HG03432 (cell line): ENCODE data around the gene NARS2.
A peak's percentile ranks its signal among the peaks of the same experiment; 100 is the strongest.
"Not testable (repeated sequence)": the region's sequence is repeated elsewhere in the genome, so short reads cannot be mapped to it uniquely, and the experiment has no call there.

Experiments
- ATAC-seq: cut with Tn5 transposase; IDR thresholded peaks from one replicate; pipeline ENCODE4 v1.9.1; 2021; ENCODE audit warnings: mild to moderate bottlenecking, moderate library complexity; ENCODE audit not compliant: unreplicated experiment

Gene NARS2, protein sequence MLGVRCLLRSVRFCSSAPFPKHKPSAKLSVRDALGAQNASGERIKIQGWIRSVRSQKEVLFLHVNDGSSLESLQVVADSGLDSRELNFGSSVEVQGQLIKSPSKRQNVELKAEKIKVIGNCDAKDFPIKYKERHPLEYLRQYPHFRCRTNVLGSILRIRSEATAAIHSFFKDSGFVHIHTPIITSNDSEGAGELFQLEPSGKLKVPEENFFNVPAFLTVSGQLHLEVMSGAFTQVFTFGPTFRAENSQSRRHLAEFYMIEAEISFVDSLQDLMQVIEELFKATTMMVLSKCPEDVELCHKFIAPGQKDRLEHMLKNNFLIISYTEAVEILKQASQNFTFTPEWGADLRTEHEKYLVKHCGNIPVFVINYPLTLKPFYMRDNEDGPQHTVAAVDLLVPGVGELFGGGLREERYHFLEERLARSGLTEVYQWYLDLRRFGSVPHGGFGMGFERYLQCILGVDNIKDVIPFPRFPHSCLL

DNA sequence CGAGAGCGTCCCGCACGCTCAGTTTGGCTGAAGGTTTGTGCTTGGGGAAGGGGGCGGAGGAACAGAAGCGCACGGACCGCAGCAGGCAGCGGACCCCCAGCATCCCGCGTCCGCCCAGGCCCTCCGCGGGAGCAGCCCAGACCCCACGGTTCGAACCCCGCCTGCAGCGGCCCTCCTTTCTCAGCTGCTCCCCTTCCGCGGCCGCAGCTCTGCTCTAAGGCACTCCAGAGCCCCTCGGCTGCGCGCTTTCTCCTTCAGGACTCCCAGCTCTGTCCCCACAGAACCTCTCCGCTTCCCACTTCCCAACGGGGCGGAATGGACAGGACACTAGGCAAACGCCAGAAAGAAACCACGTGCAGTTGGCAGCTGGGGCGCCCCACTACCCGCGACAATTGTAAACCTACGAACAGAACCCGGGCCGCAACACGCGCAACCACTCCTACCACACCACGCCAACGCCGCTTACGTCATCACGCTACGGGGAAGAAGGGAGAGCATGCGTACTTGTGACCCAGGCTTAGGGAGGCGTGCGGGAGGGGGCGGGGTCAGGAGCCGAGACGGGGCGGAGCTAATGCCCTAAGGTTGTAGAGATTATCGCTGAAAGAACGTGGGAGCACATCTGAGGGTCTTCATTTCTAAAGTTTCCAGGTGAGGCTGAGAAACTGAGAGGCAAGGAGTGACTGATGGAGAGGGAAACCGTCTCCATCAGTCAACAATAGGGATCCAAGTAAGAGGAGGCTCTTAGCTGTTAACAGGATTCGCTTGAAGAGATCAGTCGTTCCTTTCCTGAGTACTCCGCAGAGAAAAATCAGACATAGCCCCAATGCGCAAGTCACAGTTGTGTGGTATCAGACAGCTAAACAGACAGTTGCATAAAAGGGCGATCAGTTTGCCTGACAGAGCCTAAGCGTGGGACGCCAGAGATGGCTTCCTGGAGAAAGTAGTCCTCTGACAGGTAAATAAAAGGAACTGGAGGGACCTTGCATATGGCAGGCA, at the start of gene NARS2:
NARS2 (minus strand) TSS at position 479 of the 996 bp plus-strand sequence; CDS start at position 103, 376 bp downstream.
- peak; percentile 97 for ATAC-seq

DNA sequence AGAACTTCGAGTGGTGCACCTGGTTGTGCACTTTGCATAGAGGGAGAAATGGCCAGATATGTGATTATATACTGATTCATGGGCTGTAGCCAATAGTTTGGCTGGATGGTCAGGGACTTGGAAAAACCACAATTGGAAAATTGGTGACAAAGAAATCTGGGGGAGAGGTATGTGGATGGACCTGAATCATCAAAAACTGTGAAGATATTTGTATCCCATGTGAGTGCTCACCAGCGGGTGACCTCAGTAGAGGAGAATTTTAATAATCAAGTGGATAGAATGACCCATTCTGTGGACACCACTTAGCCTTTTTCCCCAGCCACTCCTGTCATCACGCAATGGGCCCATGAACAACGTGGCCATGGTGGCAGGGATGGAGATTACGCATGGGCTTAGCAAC, 48.0 kb upstream of the NARS2 start:
- ATAC-seq, result no peak

DNA sequence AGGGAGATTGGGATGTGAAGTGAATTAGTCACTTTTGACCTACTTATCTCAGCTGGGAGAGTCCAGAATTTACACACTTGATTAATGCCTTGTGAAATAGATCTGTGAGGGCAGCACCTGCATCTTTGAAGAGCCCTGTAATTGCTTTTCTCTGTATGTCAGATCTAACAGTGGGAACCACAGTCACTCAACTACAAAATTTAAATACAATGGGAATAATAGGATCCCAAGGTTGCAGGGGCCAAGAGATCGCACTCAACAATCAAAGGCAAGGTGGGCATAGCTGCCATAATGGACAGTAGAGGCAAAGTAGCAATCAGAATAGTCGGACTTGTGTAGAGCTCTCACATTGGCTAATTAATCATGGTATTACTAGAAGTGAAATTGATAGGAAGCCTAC, 45.5 kb upstream of the NARS2 start:
- no peak for ATAC-seq

DNA sequence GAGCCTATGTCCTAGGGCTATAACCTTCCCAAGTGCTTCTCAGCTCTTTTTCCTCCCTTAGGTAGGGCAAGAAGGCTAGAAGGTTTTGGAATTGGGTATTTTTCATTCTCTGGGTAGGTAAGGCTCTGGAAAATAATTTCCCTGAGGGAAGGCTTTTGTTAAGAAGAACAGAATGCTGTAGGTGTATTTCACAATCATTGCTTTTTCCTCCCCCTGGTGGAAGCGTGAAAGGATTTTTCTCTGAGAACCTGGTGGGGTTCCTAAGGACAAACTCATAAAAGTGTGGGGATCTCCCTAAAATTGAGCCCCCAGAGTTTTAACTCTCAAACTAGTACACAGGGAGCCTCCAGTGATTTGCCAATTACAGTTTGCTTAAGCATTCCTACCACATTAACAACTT, 41.1 kb upstream of the NARS2 start:
- ATAC-seq, result no peak

DNA sequence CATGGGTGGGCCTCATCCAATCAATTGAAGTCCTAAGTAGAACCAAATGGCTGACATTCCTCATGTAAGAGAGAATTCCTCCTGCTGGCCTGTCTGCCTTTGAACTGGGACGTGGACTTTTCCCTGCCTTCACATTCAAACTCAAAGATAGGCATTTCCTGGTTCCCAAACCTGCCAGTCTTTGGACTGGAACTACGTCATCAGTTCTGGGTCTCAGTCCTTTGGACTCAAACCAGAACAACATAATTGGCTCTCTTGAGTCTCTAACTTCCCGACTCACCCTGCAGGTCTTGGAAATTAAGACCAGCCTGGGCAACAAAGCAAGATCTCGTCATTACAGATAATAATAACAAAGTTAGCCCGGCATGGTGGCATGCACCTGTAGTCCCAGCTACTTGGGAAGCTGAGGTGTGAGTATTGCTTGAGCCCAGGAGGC, 38.7 kb upstream of the NARS2 start:
- ATAC-seq, result no peak

DNA sequence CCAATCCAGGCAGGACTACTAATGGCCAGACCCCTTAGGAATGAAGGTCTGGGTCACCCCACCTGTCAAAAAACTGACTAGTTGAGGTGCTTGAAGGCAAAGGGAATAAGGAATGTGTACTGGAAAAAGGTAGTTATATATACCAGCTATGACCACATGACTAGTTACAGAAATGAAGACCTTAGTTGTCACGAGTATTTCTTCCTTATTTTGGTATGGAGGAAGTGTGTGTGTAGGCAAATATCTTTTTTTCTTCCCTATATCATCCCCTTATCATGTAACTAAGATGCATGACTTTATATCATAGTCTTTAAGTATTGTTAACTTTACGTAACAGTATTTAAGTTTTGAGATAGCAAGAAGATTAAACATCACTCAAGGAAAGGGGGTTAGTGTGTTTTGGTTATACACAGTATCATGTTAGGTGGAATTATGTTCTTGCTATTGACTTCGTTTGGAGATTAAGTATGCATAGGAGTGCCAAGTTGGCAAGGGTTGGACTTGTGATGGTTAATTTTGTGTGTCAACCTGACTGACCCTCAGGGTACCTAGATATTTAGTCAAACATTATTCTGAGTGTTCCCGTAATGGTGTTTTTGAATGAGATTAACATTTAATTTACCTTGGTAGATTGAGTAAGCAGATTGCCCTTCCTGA, 38.2 kb upstream of the NARS2 start:
- ATAC-seq, result no peak

DNA sequence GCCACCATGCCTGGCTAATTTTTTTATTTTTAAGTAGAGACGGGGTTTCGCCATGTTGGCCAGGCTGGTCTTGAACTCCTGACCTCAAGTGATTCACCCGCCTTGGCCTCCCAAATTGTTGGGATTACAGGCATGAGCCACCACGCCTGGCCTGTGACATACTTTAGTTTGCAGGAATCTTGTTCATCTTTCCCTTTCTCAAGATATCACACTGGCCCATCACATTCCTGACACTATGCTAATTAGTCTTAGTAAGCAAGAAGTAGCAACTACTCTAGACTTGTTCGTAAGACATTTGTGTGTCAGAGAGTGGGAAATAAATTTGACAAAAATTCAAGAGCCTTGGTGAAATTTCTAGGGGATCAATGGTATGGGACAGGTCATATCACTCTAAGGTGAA, 34.7 kb upstream of the NARS2 start:
- not testable (repeated sequence) for ATAC-seq

DNA sequence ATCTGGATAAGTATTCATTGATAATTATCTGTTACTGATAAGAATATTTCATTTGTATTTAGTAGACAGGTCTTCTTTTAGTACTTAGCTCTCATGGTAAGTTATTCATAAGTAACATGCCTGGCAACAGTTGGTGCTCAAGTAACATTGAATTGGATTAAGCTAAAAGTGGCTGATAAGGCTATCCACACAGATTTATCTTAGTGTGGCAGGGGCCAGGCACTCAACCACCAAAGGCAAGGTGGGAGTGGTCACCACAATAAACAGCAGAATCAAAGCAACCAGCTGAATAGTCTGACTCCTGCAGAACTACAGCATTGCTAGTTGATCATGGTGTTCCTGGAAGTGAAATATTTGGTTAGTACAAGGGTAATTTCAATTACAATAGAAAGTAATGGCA, 33.0 kb upstream of the NARS2 start:
- no peak for ATAC-seq

DNA sequence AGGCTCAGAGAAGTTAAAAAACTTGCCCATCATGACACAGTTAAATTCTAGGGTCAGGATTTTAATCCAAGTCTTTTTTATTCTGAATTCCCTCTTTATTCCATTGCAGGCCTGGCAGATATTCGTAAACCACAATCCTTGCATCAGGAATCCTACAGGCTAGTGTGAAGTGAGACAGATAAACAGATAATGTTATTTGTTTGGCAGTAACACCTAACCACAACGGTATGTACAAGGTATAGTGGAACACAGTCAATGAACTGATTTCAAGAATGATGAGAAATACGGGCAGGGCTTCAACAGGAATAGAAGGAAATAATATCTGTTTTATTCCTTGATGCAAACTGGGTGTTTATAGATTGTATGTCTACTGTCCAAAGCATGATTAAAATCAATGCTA, 32.0 kb upstream of the NARS2 start:
- ATAC-seq, result no peak

DNA sequence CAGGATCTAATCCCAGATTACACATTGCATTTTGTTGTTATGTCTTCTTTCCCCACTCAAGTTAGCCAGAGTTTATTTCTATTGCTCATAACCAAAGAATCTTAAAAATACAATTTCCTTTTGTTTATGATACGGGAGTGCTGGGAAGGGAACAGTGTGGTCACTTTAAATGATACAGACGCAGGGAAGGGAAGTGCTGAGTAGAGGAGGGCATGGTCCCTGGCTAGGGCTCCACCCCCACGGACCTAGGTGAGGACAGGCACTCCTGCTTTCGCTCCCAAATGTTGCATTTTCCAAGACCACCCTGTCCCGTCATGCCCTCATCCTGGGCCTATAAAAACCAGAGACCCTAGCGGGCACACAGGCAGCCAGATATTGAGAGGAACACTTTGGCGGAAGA, 30.6 kb upstream of the NARS2 start:
- ATAC-seq, result no peak

DNA sequence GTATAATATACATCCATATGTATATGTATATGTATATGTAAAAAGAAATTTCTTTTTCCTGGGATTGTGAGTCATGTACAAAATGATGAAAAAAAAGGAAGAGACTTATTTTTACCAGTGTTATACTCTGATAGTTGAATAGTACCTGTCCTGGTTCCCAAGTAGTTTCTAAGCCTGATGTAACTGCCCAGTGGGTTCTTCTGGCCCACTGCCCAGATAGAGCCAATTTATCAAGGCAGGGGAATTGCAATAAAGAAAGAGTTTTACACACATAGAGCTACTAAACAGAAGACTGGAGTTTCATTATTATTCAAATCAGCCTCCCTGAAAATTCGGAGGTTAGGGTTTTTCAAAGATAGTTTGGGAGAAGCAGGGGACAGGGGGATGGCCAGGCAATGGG, 29.1 kb upstream of the NARS2 start:
- no peak for ATAC-seq

DNA sequence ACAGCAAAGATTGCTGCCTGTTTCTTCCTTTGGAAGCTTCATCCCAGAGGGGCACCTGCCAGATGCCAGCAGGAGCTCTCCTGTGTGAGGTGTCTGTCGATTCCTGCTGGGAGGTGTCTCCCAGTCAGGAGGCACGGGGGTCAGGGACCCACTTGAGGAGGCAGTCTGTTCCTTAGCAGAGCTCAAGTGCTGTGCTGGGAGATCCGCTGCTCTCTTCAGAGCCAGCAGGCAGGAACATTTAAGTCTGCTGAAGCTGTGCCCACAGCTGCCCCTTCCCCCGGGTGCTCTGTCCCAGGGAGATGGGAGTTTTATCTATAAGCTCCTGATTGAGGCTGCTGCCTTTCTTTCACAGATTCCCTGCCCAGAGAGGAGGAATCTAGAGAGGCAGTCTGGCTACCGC, 28.1 kb upstream of the NARS2 start:
- ATAC-seq, result not testable (repeated sequence)

DNA sequence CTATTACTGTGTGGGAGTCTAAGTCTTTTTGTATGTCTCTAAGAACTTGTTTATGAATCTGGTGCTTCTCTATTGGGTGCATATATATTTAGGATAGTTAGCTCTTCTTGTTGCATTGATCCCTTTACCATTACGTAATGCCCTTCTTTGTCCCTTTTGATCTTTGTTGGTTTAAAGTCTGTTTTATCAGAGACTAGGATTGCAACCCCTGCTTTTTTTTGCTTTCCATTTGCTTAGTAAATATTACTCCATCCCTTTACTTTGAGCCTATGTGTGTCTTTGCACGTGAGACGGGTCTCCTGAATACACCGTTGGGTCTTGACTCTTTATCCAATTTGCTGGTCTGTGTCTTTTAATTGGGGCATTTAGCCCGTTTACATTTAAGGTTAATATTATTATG, 26.4 kb upstream of the NARS2 start:
- not testable (repeated sequence) for ATAC-seq

DNA sequence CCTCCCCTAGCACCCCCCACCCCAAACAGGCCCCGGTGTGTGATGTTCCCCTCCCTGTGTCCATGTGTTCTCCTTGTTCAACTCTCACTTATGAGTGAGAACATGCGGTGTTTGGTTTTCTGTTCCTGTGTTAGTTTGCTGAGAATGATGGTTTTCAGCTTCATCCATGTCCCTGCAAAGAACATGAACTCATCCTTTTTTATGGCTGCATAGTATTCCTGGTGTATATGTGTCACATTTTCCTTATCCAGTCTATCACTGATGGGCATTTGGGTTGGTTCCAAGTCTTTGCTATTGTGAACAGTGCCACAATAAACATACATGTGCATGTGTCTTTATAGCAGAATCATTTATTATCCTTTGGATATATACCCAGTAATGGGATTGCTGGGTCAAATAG, 22.9 kb upstream of the NARS2 start:
- ATAC-seq, result not testable (repeated sequence)

DNA sequence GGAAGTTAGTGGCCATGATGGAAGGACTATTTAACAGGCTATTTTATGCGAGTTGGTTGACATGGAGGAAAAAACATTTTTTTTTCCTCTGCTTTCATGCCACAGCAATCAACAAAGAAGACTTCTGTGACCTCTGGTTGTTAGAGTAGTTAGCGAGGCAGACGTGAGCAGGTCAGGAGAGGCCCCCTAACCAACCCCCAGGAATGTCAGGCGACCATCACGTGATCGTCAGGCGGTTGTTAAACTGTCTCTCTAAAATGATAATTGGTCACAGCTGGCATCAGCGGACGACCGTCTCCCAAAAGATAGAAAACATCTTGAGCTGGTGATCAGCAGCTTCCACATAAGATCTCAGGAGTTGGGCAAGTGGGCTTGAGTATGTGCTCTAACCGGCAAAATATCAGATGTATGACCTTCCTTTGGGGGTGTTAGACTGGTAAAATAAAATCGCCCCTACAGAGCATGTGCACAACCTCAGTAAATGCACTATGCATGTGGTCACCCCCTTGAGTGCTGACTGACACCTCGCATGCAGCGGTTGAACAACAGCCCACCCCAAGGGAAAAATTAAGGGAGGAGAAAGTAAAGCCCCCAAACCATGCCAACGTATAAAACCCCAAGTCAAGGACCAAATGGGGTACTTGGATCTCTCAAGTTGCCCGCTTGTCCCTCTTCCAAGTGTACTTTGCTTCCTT, 20.9 kb upstream of the NARS2 start:
- no peak for ATAC-seq

DNA sequence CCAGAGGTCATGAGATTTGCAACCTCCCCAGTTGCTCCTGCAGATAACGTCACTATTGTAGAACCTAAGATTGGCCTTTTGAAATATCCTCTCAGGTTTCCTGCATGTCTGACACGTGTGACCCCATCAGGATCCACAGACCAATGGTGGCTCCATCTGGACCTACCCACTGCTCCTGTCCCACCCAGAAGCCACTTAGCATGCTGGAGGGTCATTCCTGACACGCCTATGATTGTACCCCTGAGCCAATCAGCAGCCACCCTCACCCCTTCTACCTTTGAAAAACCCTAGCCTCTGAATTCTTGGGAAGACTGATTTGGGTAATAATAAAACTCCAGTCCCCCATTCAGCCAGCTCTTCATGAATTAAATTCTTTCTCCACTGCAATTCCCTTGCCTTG, 20.1 kb upstream of the NARS2 start:
- ATAC-seq, result no peak

DNA sequence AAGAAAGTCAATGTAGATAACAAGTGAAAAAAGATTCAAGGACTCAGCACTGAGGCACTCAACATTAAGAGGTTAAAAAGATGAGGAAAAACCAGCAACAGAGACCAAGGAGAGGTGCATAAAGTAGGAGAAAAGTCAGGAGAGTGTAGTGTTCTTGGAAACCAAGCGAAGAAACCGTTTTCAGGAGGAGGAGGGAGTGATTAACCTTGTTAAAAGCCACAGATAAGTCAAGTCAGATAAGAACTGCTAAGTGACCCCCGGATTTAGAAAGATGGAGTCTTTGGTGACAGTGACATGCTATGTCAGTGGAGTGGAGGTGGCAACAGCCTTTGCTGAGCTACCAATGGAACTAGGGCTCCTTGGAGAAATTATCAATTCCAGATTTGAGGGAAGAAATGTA, 13.9 kb upstream of the NARS2 start:
- ATAC-seq, result no peak

DNA sequence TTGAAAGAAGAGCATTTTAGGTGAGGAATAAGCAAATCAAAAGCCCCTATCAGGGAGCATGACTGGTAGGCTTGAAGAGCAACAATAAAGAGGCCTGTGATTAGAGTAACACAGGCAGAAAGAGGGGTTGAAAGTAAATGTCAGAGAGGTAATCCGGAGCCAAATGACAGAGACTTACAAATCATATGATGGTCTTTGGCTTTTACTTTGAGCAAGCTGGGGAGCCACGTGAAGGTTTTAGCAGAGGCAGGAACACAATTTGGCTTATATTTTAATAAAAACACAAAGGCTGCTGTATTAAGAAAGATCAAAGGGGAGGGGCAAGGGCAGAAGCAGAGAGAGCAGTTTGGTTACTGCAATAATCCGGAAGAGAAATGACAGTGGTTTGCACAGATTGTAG, 12.8 kb upstream of the NARS2 start:
- no peak for ATAC-seq

DNA sequence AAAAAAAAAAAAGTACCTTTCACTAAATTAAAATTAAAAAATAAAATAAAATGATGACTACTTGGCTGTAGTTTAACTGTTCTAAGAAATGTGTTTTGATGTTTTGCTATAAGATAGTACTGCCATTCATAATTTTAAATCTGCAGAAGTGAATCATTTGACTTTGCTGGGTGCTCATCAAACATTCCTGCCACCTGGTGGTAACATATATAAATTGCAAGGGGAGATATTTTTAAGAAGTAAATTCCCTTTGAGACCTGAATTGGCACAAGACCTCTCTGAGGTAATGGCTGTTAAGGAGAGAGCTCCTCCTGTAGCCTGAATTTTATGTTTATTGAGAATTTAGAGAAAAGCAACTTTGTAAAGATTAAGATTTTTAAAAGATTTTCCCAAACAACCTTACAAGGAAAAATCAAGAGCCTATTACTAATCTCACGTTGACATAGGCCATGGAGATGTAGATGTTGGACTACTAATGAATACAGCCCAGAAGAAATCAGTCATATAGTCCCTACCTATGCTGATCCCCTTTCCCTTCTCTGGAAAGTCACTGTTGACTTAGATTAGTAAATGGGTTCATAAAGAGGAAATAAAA, 11.9 kb upstream of the NARS2 start:
- ATAC-seq, result no peak

DNA sequence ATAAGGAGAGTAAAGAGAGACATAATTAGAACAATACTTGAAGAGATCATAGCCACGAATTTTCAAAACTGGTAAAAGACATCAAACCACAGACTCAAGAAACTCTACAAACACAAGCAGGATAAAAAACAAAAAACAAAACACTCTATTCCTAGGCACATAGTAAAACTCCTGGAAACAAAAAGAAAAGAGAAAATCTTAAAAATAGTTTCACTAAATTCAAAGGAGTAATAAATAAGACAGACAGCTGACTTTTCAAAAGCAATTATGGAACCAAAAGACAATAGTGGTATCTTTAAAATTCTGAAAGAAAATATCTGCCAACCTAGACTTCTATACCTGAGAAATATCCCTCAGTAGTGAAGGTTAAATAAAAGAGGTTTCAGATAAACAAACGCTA, 9.2 kb upstream of the NARS2 start:
- ATAC-seq, result no peak
